CD4-positive, alpha-beta T cell treated with Interleukin-6 at 100 ng/mL for 8 hours (primary cell): ENCODE data around the gene ATG101.

Experiments
- DNase-seq: peaks from one replicate; pipeline ENCODE4 v3.0.0-alpha.2; 2020; ENCODE audit warnings: mixed read lengths, low spot score

ATG101 gene

GRCh38 chr12:52042706-52043385 is 26.9 kb upstream of the ATG101 start:
- no peak for DNase-seq

- no peak for DNase-seq
Observed at GRCh38 chr12:52043386-52044212, 26.2 kb upstream of the ATG101 start.

GRCh38 chr12:52044292-52044983 is 25.3 kb upstream of the ATG101 start:
- no peak for DNase-seq

- DNase-seq, result no peak
Observed at GRCh38 chr12:52045794-52046199, 24.0 kb upstream of the ATG101 start.

- DNase-seq, result no peak
Observed at GRCh38 chr12:52046859-52047258, 22.9 kb upstream of the ATG101 start.

- no peak for DNase-seq
Observed at GRCh38 chr12:52049286-52049685, 20.5 kb upstream of the ATG101 start.

- no peak for DNase-seq
Observed at GRCh38 chr12:52049688-52050087, 20.1 kb upstream of the ATG101 start.

GRCh38 chr12:52050116-52050757 is 19.5 kb upstream of the ATG101 start:
- no peak for DNase-seq

- peak; percentile 97 for DNase-seq
Observed at GRCh38 chr12:52050758-52051541, 18.8 kb upstream of the ATG101 start, which contains the start of gene NR4A1. Gene NR4A1 (plus strand): TSS chr12:52051442. CDS start chr12:52054329, 2,887 bp downstream.

GRCh38 chr12:52052468-52053186 is 17.2 kb upstream of the ATG101 start:
- peak; percentile 32 for DNase-seq

GRCh38 chr12:52053536-52054209 is 16.1 kb upstream of the ATG101 start:
- DNase-seq, result no peak

- no peak for DNase-seq
Observed at GRCh38 chr12:52054231-52054832, 15.4 kb upstream of the ATG101 start.

GRCh38 chr12:52054833-52055730 is 14.7 kb upstream of the ATG101 start:
- no peak for DNase-seq

- DNase-seq, result no peak
Observed at GRCh38 chr12:52055731-52056711, 13.8 kb upstream of the ATG101 start.

GRCh38 chr12:52056801-52057637 is 12.8 kb upstream of the ATG101 start:
- no peak for DNase-seq
